ENCODE results near the gene ELOB. TPM values are rescaled to one million over a fixed set of nuclear protein-coding genes. Genes with fewer than 3 reads are reported as not detected.

Gene ELOB
- total RNA-seq, 1 experiment from 2014 or later, result 358 TPM

DNA sequence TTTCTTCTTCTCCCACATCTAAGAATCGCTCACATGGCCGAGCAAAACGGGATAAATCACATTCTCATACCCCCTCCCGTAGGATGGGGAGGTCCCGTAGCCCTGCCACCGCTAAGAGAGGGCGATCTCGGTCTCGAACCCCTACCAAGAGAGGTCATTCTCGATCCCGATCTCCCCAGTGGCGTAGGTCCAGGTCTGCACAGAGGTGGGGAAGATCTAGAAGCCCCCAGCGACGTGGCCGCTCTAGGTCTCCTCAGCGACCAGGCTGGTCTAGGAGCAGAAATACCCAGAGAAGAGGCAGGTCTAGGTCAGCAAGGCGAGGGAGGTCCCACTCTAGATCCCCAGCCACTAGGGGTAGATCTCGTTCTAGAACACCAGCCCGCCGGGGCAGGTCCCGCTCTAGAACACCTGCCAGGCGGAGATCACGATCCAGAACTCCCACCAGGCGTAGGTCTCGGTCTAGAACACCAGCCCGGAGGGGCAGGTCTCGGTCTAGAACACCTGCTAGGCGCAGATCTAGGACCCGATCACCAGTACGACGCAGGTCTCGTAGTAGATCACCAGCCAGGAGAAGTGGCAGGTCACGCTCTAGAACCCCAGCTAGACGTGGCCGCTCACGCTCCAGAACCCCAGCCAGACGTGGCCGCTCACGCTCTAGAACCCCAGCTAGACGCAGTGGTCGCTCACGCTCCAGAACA is 15.0 kb downstream of the ELOB start:
- Histone ChIP-seq H2AFZ (ENCODE audit: low read length) (no peak overlapping the region), H3K9me2 (replicated peaks; ENCODE audit: insufficient read depth, low read length) (no peaks in the 10 kb centered on the region), H3K9ac (ENCODE audit: low read length) (no peak overlapping the region), H3K4me1 (ENCODE audit: low read length) (no peaks in the 10 kb centered on the region), H3K27me3 (ENCODE audit: low read length) (no peaks in the 10 kb centered on the region), H3K9me3 (ENCODE audit: low read length) (no peaks in the 10 kb centered on the region), H3K79me2 (ENCODE audit: low read length) (peaks cover 80% of the 10 kb centered on the region), H4K20me1 (ENCODE audit: insufficient read depth, low read depth, low read length) (peaks cover 78% of the 10 kb centered on the region), H3K27ac (ENCODE audit: low read length) (no peak overlapping the region), H3K4me2 (ENCODE audit: low read depth, low read length, poor library complexity, severe bottlenecking) (no peak overlapping the region), H3K4me3 (ENCODE audit: low read length) (no peak overlapping the region), H3K36me3 (ENCODE audit: insufficient read depth, low read length) (peaks cover 90% of the 10 kb centered on the region)
- no peak for DNase-seq

DNA sequence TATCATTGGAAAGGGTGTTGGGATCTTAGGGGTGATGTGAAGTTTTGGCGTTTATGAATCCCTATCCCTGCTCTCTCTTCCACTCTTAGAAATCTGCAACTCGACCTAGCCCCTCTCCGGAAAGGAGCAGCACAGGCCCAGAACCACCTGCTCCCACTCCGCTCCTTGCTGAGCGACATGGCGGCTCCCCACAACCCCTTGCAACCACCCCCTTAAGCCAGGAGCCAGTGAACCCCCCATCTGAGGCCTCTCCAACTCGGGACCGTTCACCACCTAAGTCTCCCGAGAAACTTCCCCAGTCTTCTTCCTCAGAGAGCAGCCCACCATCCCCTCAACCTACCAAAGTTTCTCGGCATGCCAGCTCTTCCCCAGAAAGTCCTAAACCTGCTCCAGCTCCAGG is 15.6 kb downstream of the ELOB start:
- Histone ChIP-seq H3K27ac (ENCODE audit: low read length) (no peak overlapping the region), H4K20me1 (ENCODE audit: insufficient read depth, low read depth, low read length) (peaks cover 80% of the 10 kb centered on the region), H3K79me2 (ENCODE audit: low read length) (peaks cover 85% of the 10 kb centered on the region)

DNA sequence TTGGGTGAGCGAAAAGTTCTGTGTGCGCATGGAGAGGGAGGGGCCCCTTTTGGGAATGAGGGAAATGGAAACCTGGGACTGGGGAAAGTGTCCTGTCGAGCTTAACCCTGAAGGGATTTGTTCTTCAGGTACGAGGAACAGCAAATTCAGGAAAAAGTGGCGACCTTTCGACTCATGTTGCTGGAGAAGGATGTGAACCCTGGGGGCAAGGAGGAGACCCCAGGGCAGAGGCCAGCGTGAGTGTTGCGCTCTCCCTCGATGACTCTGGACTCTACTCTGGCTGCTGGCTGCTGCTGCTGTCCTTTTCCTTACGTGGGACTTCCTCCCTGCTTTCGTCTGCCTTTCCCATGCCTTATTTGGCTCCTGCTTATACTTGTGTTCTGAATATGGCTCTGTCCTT is 19.7 kb downstream of the ELOB start:
- peaks cover 78% of the 10 kb centered on the region for H4K20me1 ChIP-seq (ENCODE audit: insufficient read depth, low read depth, low read length)

More for the DNA sequence above, 15.6 kb downstream of the ELOB start:
- H3K9ac ChIP-seq (ENCODE audit: low read length), result no peak overlapping the region
- H3K27me3 ChIP-seq (ENCODE audit: low read length), result no peaks in the 10 kb centered on the region
- H3K9me3 ChIP-seq (ENCODE audit: low read length), result no peaks in the 10 kb centered on the region
- no peaks in the 10 kb centered on the region for H3K4me1 ChIP-seq (ENCODE audit: low read length)
- no peak for DNase-seq
- peaks cover 92% of the 10 kb centered on the region for H3K36me3 ChIP-seq (ENCODE audit: insufficient read depth, low read length)
- H3K4me3 ChIP-seq (ENCODE audit: low read length), result no peak overlapping the region
- H3K4me2 ChIP-seq (ENCODE audit: low read depth, low read length, poor library complexity, severe bottlenecking), result no peak overlapping the region
- H2AFZ ChIP-seq (ENCODE audit: low read length), result no peak overlapping the region
- no peaks in the 10 kb centered on the region for H3K9me2 ChIP-seq (replicated peaks; ENCODE audit: insufficient read depth, low read length)

DNA sequence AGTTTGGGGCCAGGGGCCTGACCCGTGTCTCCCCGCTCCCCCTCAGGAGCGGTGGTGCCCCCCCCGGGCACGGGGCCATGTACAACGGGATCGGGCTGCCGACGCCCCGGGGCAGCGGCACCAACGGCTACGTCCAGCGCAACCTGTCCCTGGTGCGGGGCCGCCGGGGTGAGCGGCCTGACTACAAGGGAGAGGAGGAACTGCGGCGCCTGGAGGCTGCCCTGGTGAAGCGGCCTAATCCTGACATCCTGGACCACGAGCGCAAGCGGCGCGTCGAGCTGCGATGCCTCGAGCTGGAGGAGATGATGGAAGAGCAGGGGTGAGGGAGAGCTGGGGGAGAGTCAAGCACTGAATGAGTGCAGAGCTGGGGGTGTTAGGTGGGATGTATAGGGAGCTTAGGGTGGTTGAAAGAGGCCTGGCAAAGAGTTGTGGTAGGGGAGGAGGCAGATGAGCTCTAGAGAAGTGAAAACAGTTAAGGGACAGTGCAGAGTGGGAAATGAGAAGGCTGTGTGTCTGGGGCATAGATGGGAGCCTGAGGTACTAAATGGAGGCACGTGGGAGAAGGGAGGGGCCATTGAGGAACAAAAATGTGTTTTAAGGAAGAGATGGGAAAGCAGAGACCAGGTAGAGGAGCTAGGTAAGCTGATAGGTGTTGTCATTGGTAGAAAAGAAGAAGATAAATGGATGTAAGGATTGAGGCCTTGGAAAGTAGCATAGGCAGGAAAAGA is 20.6 kb downstream of the ELOB start:
- Histone ChIP-seq H3K27ac (ENCODE audit: low read length) (no peak overlapping the region), H3K79me2 (ENCODE audit: low read length) (peaks cover 85% of the 10 kb centered on the region), H3K27me3 (ENCODE audit: low read length) (no peaks in the 10 kb centered on the region), H3K9ac (ENCODE audit: low read length) (no peak overlapping the region), H3K36me3 (ENCODE audit: insufficient read depth, low read length) (peaks cover 79% of the 10 kb centered on the region), H2AFZ (ENCODE audit: low read length) (no peak overlapping the region), H3K4me1 (ENCODE audit: low read length) (peaks cover 23% of the 10 kb centered on the region), H4K20me1 (ENCODE audit: insufficient read depth, low read depth, low read length) (peaks cover 69% of the 10 kb centered on the region), H3K4me2 (ENCODE audit: low read depth, low read length, poor library complexity, severe bottlenecking) (no peak overlapping the region), H3K9me2 (replicated peaks; ENCODE audit: insufficient read depth, low read length) (no peaks in the 10 kb centered on the region), H3K9me3 (ENCODE audit: low read length) (no peaks in the 10 kb centered on the region), H3K4me3 (ENCODE audit: low read length) (no peak overlapping the region)
- no peak for DNase-seq

More for the DNA sequence above, 19.7 kb downstream of the ELOB start:
- H3K4me1 ChIP-seq (ENCODE audit: low read length), result peaks cover 18% of the 10 kb centered on the region
- H3K4me2 ChIP-seq (ENCODE audit: low read depth, low read length, poor library complexity, severe bottlenecking), result no peak overlapping the region
- no peak overlapping the region for H3K27ac ChIP-seq (ENCODE audit: low read length)
- H3K9me3 ChIP-seq (ENCODE audit: low read length), result no peaks in the 10 kb centered on the region
- H3K4me3 ChIP-seq (ENCODE audit: low read length), result no peak overlapping the region
- no peaks in the 10 kb centered on the region for H3K9me2 ChIP-seq (replicated peaks; ENCODE audit: insufficient read depth, low read length)
- H3K9ac ChIP-seq (ENCODE audit: low read length), result no peak overlapping the region
- no peak for DNase-seq
- H2AFZ ChIP-seq (ENCODE audit: low read length), result no peak overlapping the region
- H3K36me3 ChIP-seq (ENCODE audit: insufficient read depth, low read length), result peaks cover 88% of the 10 kb centered on the region
- no peaks in the 10 kb centered on the region for H3K27me3 ChIP-seq (ENCODE audit: low read length)
- peaks cover 92% of the 10 kb centered on the region for H3K79me2 ChIP-seq (ENCODE audit: low read length)

DNA sequence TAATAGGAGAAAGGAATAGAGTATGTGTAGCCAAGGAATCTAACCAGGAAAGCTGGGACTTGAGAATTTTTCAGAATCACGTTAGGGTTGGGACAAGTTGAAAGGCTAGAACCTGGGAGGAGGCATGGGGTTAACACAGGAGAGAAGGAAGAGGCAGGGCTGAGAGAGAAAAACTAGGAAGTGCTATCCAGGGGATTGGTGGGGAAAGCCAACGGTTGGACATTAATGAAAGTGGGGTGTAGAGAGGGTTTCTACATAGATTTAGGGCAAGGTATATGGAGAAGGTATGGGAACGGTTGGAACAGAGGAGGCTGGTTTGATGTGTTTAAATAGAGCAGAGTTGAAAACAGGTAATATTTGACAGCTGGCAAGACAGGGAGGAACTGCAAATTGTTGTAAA is 21.9 kb downstream of the ELOB start:
- Histone ChIP-seq H3K9me2 (replicated peaks; ENCODE audit: insufficient read depth, low read length) (no peaks in the 10 kb centered on the region), H2AFZ (ENCODE audit: low read length) (no peak overlapping the region), H3K4me2 (ENCODE audit: low read depth, low read length, poor library complexity, severe bottlenecking) (peak overlapping the region; percentile 81), H3K9me3 (ENCODE audit: low read length) (no peaks in the 10 kb centered on the region), H3K4me3 (ENCODE audit: low read length) (no peak overlapping the region), H3K27ac (ENCODE audit: low read length) (peak overlapping the region; percentile 19; the same call in 1 of the 2 replicates), H3K9ac (ENCODE audit: low read length) (peak overlapping the region; percentile 24; the same call in 1 of the 2 replicates), H4K20me1 (ENCODE audit: insufficient read depth, low read depth, low read length) (peaks cover 65% of the 10 kb centered on the region), H3K27me3 (ENCODE audit: low read length) (no peaks in the 10 kb centered on the region), H3K4me1 (ENCODE audit: low read length) (peaks cover 32% of the 10 kb centered on the region), H3K36me3 (ENCODE audit: insufficient read depth, low read length) (peaks cover 66% of the 10 kb centered on the region), H3K79me2 (ENCODE audit: low read length) (peaks cover 85% of the 10 kb centered on the region)
- no peak for DNase-seq

DNA sequence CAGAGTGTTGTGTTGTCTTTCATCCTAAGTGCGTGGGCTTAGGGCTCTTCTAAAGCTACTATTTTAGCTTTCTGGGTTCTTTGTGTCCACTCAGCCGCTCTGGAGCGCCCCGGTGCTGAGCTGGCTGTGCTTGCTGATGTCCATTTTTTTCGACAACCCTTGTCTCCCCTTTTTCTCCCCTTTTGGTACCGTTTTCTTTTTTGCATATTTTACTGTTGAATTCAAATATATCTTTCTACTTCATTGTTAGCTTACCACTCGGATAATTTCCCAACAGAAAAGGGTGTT is 23.4 kb downstream of the ELOB start:
- Histone ChIP-seq H3K27me3 (ENCODE audit: low read length) (no peaks in the 10 kb centered on the region), H3K9me3 (ENCODE audit: low read length) (no peaks in the 10 kb centered on the region), H3K9me2 (replicated peaks; ENCODE audit: insufficient read depth, low read length) (no peaks in the 10 kb centered on the region), H3K4me3 (ENCODE audit: low read length) (peak overlapping the region; percentile 81), H2AFZ (ENCODE audit: low read length) (no peak overlapping the region), H3K79me2 (ENCODE audit: low read length) (peaks cover 70% of the 10 kb centered on the region), H3K36me3 (ENCODE audit: insufficient read depth, low read length) (peaks cover 51% of the 10 kb centered on the region), H3K4me1 (ENCODE audit: low read length) (peaks cover 32% of the 10 kb centered on the region), H3K27ac (ENCODE audit: low read length) (peak overlapping the region; percentile 93), H3K9ac (ENCODE audit: low read length) (peak overlapping the region; percentile 96), H4K20me1 (ENCODE audit: insufficient read depth, low read depth, low read length) (peaks cover 52% of the 10 kb centered on the region), H3K4me2 (ENCODE audit: low read depth, low read length, poor library complexity, severe bottlenecking) (peak overlapping the region; percentile 81)
- no peak for DNase-seq

DNA sequence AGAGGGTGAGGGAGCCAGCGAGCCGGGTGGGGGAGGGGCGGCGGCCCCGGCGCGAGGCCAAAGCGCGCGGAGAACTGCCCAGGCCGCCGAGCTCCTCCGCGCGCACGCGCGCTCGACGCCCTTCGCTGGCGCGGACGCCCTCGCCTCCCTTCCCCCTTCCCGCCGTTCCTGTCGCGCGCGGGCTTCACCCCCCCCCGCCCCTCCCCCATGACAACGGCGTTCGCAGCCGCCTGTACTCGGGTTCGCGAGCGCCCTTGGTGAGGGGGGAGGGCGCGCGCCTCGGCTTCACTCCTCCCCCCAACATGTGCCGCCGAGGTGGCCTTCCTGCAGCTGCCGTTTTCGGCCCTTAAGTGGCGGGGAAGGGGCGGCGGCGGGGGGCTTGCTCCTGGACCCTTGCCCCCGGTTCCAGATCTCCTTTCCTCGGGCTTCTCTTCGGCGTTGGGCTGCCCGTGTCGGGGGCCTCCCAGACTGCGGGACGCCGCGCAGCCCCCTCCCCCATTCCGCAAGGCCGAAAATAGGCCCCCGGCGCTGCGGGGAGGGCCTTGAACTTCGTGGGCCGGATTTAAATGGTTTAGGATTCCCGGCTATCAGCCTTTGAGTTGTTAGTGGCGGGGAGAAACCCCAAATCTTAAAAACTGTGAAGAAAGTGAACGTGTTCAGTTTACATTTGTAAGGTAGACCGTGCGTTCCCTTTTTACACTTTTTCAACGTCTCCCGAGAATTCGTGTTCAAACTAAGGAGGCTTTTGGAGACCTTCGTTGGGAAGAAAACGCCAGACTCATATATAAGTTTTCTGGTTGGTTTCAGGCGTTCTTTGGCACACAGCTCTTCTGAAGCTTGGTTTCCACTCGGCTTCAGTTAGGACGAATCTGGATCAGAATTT is 24.0 kb downstream of the ELOB start:
- Histone ChIP-seq H3K36me3 (ENCODE audit: insufficient read depth, low read length) (peaks cover 46% of the 10 kb centered on the region; the same call in 1 of the 2 replicates), H3K9ac (ENCODE audit: low read length) (peak overlapping the region; percentile 96), H3K27me3 (ENCODE audit: low read length) (no peaks in the 10 kb centered on the region), H3K27ac (ENCODE audit: low read length) (peak overlapping the region; percentile 93), H3K9me2 (replicated peaks; ENCODE audit: insufficient read depth, low read length) (no peaks in the 10 kb centered on the region), H3K4me2 (ENCODE audit: low read depth, low read length, poor library complexity, severe bottlenecking) (peak overlapping the region; percentile 81), H3K9me3 (ENCODE audit: low read length) (no peaks in the 10 kb centered on the region), H3K4me3 (ENCODE audit: low read length) (peak overlapping the region; percentile 81), H4K20me1 (ENCODE audit: insufficient read depth, low read depth, low read length) (peaks cover 48% of the 10 kb centered on the region), H3K79me2 (ENCODE audit: low read length) (peaks cover 65% of the 10 kb centered on the region), H3K4me1 (ENCODE audit: low read length) (peaks cover 32% of the 10 kb centered on the region), H2AFZ (ENCODE audit: low read length) (no peak overlapping the region)
- peak; percentile 92 for DNase-seq
